Adrenal gland (tissue), 12 donors: ENCODE data around the gene SAMD1. TPM values are rescaled to one million over a fixed set of nuclear protein-coding genes. Genes with fewer than 3 reads are reported as not detected.

ENCODE experiments used
- DNase-seq, 7 donors: peaks; one replicate each; pipeline ENCODE4 v3.0.0-alpha.2; 2019 to 2020
- H3K27ac ChIP-seq, 5 donors: fragments of 200-600 bp; sonication (generic) in 4 of 5; 1 replicate in 3 of 5; 2 replicates in 2 of 5; pipeline versions ENCODE4 v1.5.1 to v1.8.0; 2016 to 2020; ENCODE audit warnings: mild to moderate bottlenecking in 1 of 5
- H3K27me3 ChIP-seq: fragments of 200-600 bp; 2 replicates; pipeline ENCODE4 v1.8.0; 2021
- H3K36me3 ChIP-seq, 2 donors: fragments of 200-600 bp; replicated peaks in 1 of 2; 1 replicate in 1 of 2; 2 replicates in 1 of 2; pipeline versions ENCODE4 v1.5.1 to v1.8.0; 2018 to 2022
- H3K4me1 ChIP-seq, 2 donors: fragments of 200-600 bp; replicated peaks in 1 of 2; 1 replicate in 1 of 2; 2 replicates in 1 of 2; pipeline versions ENCODE4 v1.5.1 to v1.8.0; 2018 to 2021
- H3K4me3 ChIP-seq, 4 donors: fragments of 200-600 bp; sonication (generic) in 3 of 4; one replicate each; pipeline ENCODE4 v1.5.1; 2016 to 2018
- H3K9me3 ChIP-seq, 3 donors: fragments of 200-600 bp; sonication (generic) in 1 of 3; replicated peaks in 1 of 3; 1 replicate in 2 of 3; 2 replicates in 1 of 3; pipeline versions ENCODE4 v1.5.1 to v1.8.0; 2016 to 2021
- POLR2A ChIP-seq, 2 donors: fragments of 450-650 bp; IDR thresholded peaks; one replicate each; pipeline ENCODE4 v1.6.1; 2017; ENCODE audit warnings: antibody characterized with exemption in 2 of 2, mild to moderate bottlenecking in 2 of 2, moderate library complexity in 1 of 2
- WGBS, 4 donors: extraction: QIAGEN DNeasy Blood & Tissue Kit in 2 of 4; methylation state at CpG; one replicate each; pipeline versions ENCODE4 v1.1.5 to v1.1.7; 2013 to 2017; 5-methylcytosine and 5-hydroxymethylcytosine counted together
- intact Hi-C, 2 donors: fragments of 100-400 bp; cut with DNase I; formaldehyde crosslinking; loops; one replicate each; pipeline versions ENCODE4 v1.14.1 to v1.15.0; 2022 to 2023
- polyA plus RNA-seq, 3 donors: library from polyadenylated mRNA; stranded (reverse); fragments of 200-250 nt in 2 of 3; fragments of 350-450 nt in 1 of 3; fragmentation: Illumina TruSeq in 1 of 3; extraction: RNeasy Lipid Tissue Mini Kit (QIAGEN cat#74804) in 1 of 3; gene quantifications; one replicate each; pipeline ENCODE4 v1.2.3, GENCODE V29; 2013 to 2014
- total RNA-seq, 9 donors: library from RNA; depleted of rRNA in 4 of 9; stranded (reverse); fragments of >200 nt in 4 of 9; fragments of 120-200 nt in 1 of 9; fragmentation: NEBNext Ultra II Directional in 1 of 9; extraction: Animal tissue kit (Norgen Biotek cat#: 25700) in 1 of 9; gene quantifications; one replicate each; pipeline versions ENCODE4 v1.1.0 to v1.2.4, GENCODE V29; 2013 to 2023
- TF ChIP-seq, protein P1 (sequence below), 6 experiments: fragments of 450-650 bp in 4 of 6; fragments of 200-600 bp in 2 of 6; sonication (generic) in 1 of 6; IDR thresholded peaks; 1 replicate in 5 of 6; 2 replicates in 1 of 6; pipeline versions ENCODE4 v1.5.1 to v1.8.0; 2016 to 2021; ENCODE audit warnings: antibody characterized with exemption in 6 of 6, mild to moderate bottlenecking in 2 of 6, moderate library complexity in 1 of 6
- donor health status: healthy with polysubstance abuse.
- donor health status: Bipolar disorder and iron deficiency.
- donor health status: DM: yes; HTN: yes; CAD: no.
- donor health status: DM: no; HTN: no; CAD: no.
- donor health status: DM: no; HTN: no; CAD: no.
- donor health status: DM: yes; HTN: yes; CAD: no.

Gene SAMD1
- total and polyA plus RNA-seq, 12 donors, result 10.0 to 41.9 (median 27.1) TPM

GRCh38 chr19:14091813-14092462 is 1.4 kb upstream of the SAMD1 start:
- peak overlapping the region in 4 of 5 donors; percentile 91 to 98 (median 94) for H3K27ac ChIP-seq
- peaks cover 0 to 21% of the 10 kb centered on the region in 2 donors for H3K4me1 ChIP-seq
- no peak for TF ChIP-seq POLR2A (IDR thresholded peaks at IDR 0.05)
- TF ChIP-seq, protein P1, sequence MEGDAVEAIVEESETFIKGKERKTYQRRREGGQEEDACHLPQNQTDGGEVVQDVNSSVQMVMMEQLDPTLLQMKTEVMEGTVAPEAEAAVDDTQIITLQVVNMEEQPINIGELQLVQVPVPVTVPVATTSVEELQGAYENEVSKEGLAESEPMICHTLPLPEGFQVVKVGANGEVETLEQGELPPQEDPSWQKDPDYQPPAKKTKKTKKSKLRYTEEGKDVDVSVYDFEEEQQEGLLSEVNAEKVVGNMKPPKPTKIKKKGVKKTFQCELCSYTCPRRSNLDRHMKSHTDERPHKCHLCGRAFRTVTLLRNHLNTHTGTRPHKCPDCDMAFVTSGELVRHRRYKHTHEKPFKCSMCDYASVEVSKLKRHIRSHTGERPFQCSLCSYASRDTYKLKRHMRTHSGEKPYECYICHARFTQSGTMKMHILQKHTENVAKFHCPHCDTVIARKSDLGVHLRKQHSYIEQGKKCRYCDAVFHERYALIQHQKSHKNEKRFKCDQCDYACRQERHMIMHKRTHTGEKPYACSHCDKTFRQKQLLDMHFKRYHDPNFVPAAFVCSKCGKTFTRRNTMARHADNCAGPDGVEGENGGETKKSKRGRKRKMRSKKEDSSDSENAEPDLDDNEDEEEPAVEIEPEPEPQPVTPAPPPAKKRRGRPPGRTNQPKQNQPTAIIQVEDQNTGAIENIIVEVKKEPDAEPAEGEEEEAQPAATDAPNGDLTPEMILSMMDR (IDR thresholded peaks at IDR 0.05), result no peak
- DNase-seq, result peak in 1 of 7 donors; percentile 47
- H3K9me3 ChIP-seq, result peaks cover 0 to 5% (median 0%) of the 10 kb centered on the region in 3 donors
- H3K4me3 ChIP-seq, result peak overlapping the region in 2 of 4 donors; percentile 64 to 92
- no peaks in the 10 kb centered on the region for H3K27me3 ChIP-seq
- intact Hi-C loops, result no loop called here
- H3K36me3 ChIP-seq, result peaks cover 0 to 22% of the 10 kb centered on the region in 2 donors
- WGBS, 4 donors, result 16 to 22% (median 18%) methylated on average over 15 of the region's 15 CpGs

DNA sequence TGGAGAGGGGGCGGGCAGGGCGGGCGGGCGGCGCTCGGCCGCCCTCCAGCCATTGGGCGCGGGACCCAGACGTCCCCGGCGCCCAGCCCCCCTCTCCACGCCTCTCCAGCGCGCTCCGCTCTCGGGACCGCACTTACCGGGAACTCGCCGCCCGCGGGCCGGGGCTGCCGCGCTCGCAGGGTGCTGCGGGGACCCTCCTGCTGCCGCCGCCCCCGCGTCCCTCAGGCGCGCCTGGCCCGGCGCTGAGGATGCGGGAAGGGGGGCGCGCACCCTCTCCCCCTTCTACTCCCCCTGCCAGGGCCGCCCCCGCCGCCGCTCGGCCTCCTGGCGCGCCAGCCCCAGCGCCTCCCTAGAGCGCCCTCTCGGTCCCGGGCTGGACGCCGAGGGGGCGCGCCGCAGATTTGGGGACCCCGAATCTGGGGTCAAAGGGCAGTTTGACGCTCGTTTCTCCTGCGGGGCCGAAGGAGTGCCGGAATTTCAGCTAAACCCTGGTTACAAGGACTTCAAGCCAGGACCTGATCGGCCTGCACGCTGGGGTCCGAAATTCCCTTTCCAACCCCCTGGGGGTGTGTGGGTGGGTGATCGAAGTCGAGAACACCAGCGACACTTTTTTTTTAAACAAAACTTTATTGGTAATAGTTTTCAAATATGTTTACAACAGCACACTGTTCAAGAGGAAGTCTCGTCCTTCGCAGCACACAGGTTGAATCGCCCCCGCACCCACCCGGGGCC is 696 bp upstream of the SAMD1 start:
- Histone ChIP-seq H3K27me3 (no peaks in the 10 kb centered on the region), H3K4me1 (peaks cover 0 to 21% of the 10 kb centered on the region in 2 donors), H3K9me3 (peaks cover 0 to 5% (median 0%) of the 10 kb centered on the region in 3 donors), H3K27ac (peak overlapping the region; percentile 80 to 98 (median 94)), H3K36me3 (peaks cover 0 to 15% of the 10 kb centered on the region in 2 donors), H3K4me3 (peak overlapping the region; percentile 64 to 92 (median 79))
- peak; percentile 76 to 87 for TF ChIP-seq POLR2A (IDR thresholded peaks at IDR 0.05)
- TF ChIP-seq, protein P1 (IDR thresholded peaks at IDR 0.05), result peak in 5 of 6 experiments; percentile 14 to 33 (median 24)
- intact Hi-C loops, result no loop called here
- peak in 6 of 7 donors; percentile 49 to 87 (median 78) for DNase-seq
- WGBS, 4 donors, result 0 to 3% (median 1%) methylated on average over 9 to 67 of the region's 72 CpGs

DNA sequence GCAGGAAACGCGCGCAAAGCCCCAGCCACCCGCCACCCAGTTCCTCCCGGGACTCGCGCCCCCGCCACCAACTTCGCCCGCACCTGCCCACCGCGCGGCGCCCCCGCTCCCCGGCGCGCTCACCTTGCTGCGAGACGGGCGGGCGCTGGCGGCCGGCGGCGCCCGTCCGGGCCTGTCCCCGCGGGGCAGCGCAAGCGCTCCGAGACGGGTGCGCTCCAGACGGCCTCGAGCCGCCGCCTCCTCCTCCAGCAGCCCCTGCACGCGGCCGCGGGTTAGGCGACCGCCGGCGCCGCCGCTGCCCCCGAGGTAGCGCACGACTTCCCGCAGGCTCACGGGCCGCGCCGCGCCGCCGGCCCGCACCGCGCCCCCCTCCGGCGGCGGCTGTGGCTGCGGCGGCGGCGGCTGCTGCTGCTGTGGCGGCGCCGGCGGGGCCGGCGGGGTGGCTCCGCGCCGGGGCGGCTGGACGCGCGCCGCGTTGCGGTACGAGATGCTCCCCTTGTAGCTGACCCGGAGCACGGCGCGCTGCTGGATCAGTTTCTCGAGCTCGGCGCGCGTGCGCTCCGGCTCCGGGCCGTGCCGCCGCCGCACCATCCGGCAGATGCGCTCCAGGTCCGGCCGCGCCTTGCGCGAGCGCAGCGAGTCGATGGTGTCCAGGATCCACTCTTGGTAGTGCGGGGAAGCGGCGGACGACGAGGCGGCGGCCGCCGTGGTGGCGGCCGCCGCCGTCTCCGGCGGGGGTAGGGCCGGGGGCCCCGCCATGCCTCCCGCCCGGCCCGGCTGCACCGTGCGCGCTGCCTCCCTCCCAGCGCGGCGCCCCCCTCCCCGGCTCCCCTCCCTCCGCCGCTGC is 666 bp downstream of the SAMD1 start:
- H3K27ac ChIP-seq, result peak overlapping the region in 3 of 5 donors; percentile 13 to 98 (median 94)
- H3K4me3 ChIP-seq, result peak overlapping the region in 2 of 4 donors; percentile 9 to 92
- peak in 6 of 7 donors; percentile 48 to 68 (median 62) for DNase-seq
- intact Hi-C loops, result loop anchor here in 1 of 2 donors (10.0 kb wide), 1 partner anchor 45 kb away; the partner anchor contains the start of gene ASF1B
- no peak for TF ChIP-seq POLR2A (IDR thresholded peaks at IDR 0.05)
- TF ChIP-seq, protein P1 (IDR thresholded peaks at IDR 0.05), result peak in 1 of 6 experiments; percentile 24
- H3K4me1 ChIP-seq, result peaks cover 0 to 20% of the 10 kb centered on the region in 2 donors
- peaks cover 0 to 12% of the 10 kb centered on the region in 2 donors for H3K36me3 ChIP-seq
- H3K27me3 ChIP-seq, result no peaks in the 10 kb centered on the region
- peaks cover 0 to 5% (median 0%) of the 10 kb centered on the region in 3 donors for H3K9me3 ChIP-seq
- 0 to 3% (median 0%) methylated on average over 4 to 142 of the region's 142 CpGs for WGBS, 4 donors
